Uterus (tissue), 4 donors: ENCODE measurements around the gene ZNF487. TPM values are rescaled to one million over a fixed set of nuclear protein-coding genes. Genes with fewer than 3 reads are reported as not detected.

Source experiments
- DNase-seq, 2 donors: peaks; one replicate each; pipeline ENCODE4 v3.0.0-alpha.2; 2019 to 2020
- H3K27ac ChIP-seq, 2 donors: fragments of 200-600 bp; sonication (generic); 1 replicate in 1 of 2; 2 replicates in 1 of 2; pipeline ENCODE4 v1.5.1; 2016 to 2018
- H3K27me3 ChIP-seq, 2 donors: fragments of 200-600 bp; sonication (generic); one replicate each; pipeline ENCODE4 v1.5.1; 2018 to 2019; ENCODE audit warnings: control low read depth in 1 of 2
- H3K36me3 ChIP-seq, 2 donors: fragments of 200-600 bp; sonication (generic); one replicate each; pipeline ENCODE4 v1.5.1; 2019; ENCODE audit warnings: control low read depth in 1 of 2
- H3K4me1 ChIP-seq, 2 donors: fragments of 200-600 bp; sonication (generic); one replicate each; pipeline ENCODE4 v1.5.1; 2018 to 2019; ENCODE audit warnings: control low read depth in 1 of 2
- H3K4me3 ChIP-seq, 2 donors: fragments of 200-600 bp; sonication (generic); 1 replicate in 1 of 2; 2 replicates in 1 of 2; pipeline ENCODE4 v1.5.1; 2018 to 2019; ENCODE audit warnings: mild to moderate bottlenecking in 1 of 2
- H3K9me3 ChIP-seq, 2 donors: fragments of 200-600 bp; sonication (generic); one replicate each; pipeline ENCODE4 v1.5.1; 2019; ENCODE audit warnings: control low read depth in 1 of 2
- POLR2A ChIP-seq, 2 donors: fragments of 450-650 bp; IDR thresholded peaks; one replicate each; pipeline ENCODE4 v1.6.1; 2016; ENCODE audit warnings: antibody characterized with exemption in 2 of 2, mild to moderate bottlenecking in 1 of 2, moderate library complexity in 1 of 2
- intact Hi-C: fragments of 100-400 bp; cut with DNase I; formaldehyde crosslinking; loops from one replicate; pipeline ENCODE4 v1.15.1; 2023; ENCODE audit warnings: low total_unique reads
- total RNA-seq, 4 donors: library from RNA; depleted of rRNA in 3 of 4; stranded (reverse); fragments of >200 nt in 3 of 4; gene quantifications; one replicate each; pipeline versions ENCODE4 v1.1.0 to v1.2.4, GENCODE V29; 2014 to 2023
- TF ChIP-seq, protein P1 (sequence below), 4 experiments: fragments of 200-600 bp in 2 of 4; fragments of 450-650 bp in 2 of 4; sonication (generic) in 2 of 4; IDR thresholded peaks; one replicate each; pipeline ENCODE4 v1.5.1; 2016 to 2019; ENCODE audit warnings: antibody characterized with exemption in 4 of 4, mild to moderate bottlenecking in 2 of 4, moderate library complexity in 1 of 4
- donor health status: DM: yes; HTN: yes; CAD: no.

ZNF487 gene
- total RNA-seq, 4 donors from 2014 or later, result 15.0 to 22.8 (median 17.8) TPM

DNA sequence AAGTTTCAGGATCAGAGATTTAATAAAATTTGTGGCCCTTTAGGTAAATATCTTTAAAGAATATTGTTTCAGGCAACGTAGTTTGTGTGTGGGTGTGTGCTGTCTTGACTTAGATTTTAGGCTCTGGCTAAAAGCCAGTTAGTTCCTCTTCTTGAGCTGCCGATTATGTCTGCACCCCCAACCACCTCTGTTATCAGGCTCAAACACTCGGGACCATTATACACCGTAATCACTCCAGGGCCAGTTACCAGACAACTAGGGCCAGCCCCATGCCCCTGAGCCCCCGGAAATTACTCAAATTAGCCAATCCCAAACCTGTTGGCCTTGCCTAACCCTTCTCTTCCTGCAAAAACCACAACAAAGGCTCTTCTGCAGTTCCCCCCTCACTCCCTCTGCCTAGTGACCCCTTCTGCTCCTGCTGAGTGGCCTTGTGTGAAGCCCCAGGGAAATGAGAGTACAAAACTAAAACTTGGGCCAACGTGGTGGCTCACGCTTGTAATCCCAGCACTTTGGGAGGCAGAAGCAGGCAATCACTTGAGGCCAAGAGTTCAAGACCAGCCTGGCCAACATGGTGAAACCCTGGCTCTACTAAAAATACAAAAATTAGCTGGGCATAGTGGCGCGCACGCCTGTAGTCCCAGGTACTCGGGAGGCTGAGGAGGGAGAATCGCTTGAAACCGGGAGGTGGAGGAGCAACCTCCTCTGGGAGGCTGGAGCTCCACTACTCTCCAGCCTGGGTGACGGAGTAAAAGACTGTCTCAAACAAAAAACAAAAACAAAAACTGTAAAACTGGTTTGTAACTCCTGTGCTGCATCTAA, 18.8 kb upstream of the ZNF487 start:
- TF ChIP-seq, protein P1, sequence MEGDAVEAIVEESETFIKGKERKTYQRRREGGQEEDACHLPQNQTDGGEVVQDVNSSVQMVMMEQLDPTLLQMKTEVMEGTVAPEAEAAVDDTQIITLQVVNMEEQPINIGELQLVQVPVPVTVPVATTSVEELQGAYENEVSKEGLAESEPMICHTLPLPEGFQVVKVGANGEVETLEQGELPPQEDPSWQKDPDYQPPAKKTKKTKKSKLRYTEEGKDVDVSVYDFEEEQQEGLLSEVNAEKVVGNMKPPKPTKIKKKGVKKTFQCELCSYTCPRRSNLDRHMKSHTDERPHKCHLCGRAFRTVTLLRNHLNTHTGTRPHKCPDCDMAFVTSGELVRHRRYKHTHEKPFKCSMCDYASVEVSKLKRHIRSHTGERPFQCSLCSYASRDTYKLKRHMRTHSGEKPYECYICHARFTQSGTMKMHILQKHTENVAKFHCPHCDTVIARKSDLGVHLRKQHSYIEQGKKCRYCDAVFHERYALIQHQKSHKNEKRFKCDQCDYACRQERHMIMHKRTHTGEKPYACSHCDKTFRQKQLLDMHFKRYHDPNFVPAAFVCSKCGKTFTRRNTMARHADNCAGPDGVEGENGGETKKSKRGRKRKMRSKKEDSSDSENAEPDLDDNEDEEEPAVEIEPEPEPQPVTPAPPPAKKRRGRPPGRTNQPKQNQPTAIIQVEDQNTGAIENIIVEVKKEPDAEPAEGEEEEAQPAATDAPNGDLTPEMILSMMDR (IDR thresholded peaks at IDR 0.05), result no peak
- TF ChIP-seq POLR2A (IDR thresholded peaks at IDR 0.05), result no peak
- no peaks in the 10 kb centered on the region for H3K4me1 ChIP-seq
- H3K9me3 ChIP-seq, result no peaks in the 10 kb centered on the region
- no peak overlapping the region for H3K4me3 ChIP-seq
- H3K27me3 ChIP-seq, result no peaks in the 10 kb centered on the region
- DNase-seq, result no peak
- intact Hi-C loops, result no loop called here
- H3K36me3 ChIP-seq, result no peaks in the 10 kb centered on the region
- no peak overlapping the region for H3K27ac ChIP-seq

DNA sequence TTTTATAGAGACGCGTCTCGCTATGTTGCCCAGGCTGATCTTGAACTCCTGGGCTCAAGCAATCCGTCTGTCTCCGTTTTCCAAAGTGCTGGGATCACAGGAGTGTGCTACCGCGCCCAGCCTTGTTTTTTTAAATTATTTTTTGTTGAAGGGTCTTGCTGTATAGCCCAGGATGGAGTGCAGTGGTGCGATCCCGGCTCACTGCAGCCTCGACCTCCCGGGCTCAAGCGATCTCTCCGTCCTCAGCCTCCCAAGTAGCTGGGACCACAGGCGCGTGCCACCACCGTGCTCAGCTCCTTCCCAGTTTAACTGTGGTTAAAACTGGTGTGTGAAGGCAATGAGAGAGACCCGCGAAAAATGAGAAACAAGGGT, 16.9 kb upstream of the ZNF487 start:
- intact Hi-C loops, result no loop called here
- no peak for TF ChIP-seq POLR2A (IDR thresholded peaks at IDR 0.05)
- TF ChIP-seq, protein P1 (IDR thresholded peaks at IDR 0.05), result no peak
- no peaks in the 10 kb centered on the region for H3K9me3 ChIP-seq
- no peaks in the 10 kb centered on the region for H3K36me3 ChIP-seq
- peak overlapping the region; percentile 63 to 66 for H3K4me3 ChIP-seq
- no peaks in the 10 kb centered on the region for H3K4me1 ChIP-seq
- peak overlapping the region; percentile 95 to 98 for H3K27ac ChIP-seq
- no peaks in the 10 kb centered on the region for H3K27me3 ChIP-seq
- DNase-seq, result no peak

DNA sequence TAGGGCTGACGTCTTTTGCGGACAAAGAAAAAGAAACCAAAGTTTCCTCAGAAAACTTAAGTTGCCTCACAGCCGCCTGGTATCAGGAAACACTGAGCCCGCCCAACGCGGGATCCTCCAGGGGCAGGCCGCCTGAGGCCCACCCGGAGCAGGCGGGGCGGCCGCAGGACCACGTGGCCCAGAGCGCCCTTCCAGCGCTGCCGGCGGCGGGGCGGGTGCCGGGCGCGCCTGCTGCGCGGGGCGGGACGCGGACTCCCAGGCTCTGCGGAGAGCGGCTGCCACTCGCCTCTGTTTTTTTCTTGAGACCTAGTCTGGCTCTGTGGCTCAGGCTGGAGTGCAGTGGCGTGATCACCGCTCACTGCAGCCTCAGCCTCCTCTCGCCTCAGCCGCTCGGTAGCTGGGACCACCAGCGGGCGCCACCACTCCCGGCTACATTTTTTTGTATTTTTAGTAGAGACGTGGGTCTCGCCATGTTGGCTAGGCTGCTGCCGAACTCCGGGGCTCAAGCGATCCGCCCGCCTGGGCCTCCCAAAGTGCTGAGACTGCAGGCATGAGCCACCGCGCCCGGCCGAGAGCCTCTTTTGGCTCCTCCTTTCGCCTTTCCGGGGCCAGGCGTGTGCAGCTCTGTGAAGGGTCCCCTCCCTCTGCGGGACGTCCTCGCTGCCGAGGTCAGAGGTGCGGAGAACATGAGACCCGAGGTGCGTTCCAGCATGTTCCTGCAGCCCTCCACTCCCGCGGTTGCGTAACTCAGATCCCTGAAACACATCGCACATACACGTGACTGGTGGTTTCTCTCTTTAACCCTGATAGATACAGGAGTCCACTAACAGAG, 16.3 kb upstream of the ZNF487 start:
- TF ChIP-seq POLR2A (IDR thresholded peaks at IDR 0.05), result peak; percentile 57 to 73
- TF ChIP-seq, protein P1 (IDR thresholded peaks at IDR 0.05), result peak in 2 of 4 experiments; percentile 10 to 24
- Histone ChIP-seq H3K36me3 (no peaks in the 10 kb centered on the region), H3K27ac (peak overlapping the region; percentile 95 to 98), H3K9me3 (no peaks in the 10 kb centered on the region), H3K27me3 (no peaks in the 10 kb centered on the region), H3K4me3 (peak overlapping the region; percentile 63 to 66), H3K4me1 (no peaks in the 10 kb centered on the region)
- DNase-seq, result peak; percentile 90 to 92
- intact Hi-C loops, result no loop called here

DNA sequence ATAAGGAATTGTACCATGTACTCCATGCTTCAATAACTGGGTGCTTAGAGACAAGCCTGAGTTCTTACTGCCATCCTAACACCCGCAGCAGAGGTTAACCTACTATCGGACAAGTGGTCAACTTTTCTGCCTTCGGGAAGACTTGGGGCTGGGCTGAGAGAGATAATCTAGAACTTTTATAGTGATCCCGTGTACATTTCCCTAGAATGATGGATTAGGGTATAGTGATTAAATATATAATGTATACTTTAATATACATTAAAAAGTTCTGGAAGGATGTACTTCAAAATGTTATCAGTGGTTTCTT, 15.8 kb upstream of the ZNF487 start:
- H3K27me3 ChIP-seq, result no peaks in the 10 kb centered on the region
- DNase-seq, result no peak
- intact Hi-C loops, result no loop called here

More for the DNA sequence above, 15.8 kb upstream of the ZNF487 start:
- TF ChIP-seq, protein P1 (IDR thresholded peaks at IDR 0.05), result no peak
- TF ChIP-seq POLR2A (IDR thresholded peaks at IDR 0.05), result no peak
- Histone ChIP-seq H3K9me3 (no peaks in the 10 kb centered on the region), H3K4me1 (no peaks in the 10 kb centered on the region), H3K27ac (peak overlapping the region; percentile 95 to 98), H3K4me3 (peak overlapping the region; percentile 63 to 66), H3K36me3 (no peaks in the 10 kb centered on the region)
